Activated T-helper 1 cell treated with anti-CD3 and anti-CD28 coated beads, Interleukin-12 subunit alpha, Interleukin-12 subunit beta, Interleukin-2, Interleukin-4 antibody, amounts not matched to agents 30 ng/mL and 10 ng/mL and 1 ng/mL, durations not matched to agents 14 hours and 24 hours and 36 hours (primary cell): ENCODE measurements around the gene SCGB3A2. TPM values are rescaled to one million over a fixed set of nuclear protein-coding genes. Genes with fewer than 3 reads are reported as not detected.

Source experiments
- DNase-seq: peaks from one replicate; pipeline ENCODE4 v3.0.0; 2021; ENCODE audit warnings: low spot score
- H3K27ac Mint-ChIP-seq: one replicate; pipeline ENCODE4 v1.8.0; 2021; ENCODE audit warnings: mild to moderate bottlenecking, mixed read lengths
- H3K27me3 Mint-ChIP-seq: one replicate; pipeline ENCODE4 v1.8.0; 2022; ENCODE audit warnings: mild to moderate bottlenecking, moderate library complexity, mixed read lengths; ENCODE audit not compliant: insufficient read depth
- H3K36me3 Mint-ChIP-seq: one replicate; pipeline ENCODE4 v1.8.0; 2021; ENCODE audit warnings: low read depth, mixed read lengths
- H3K4me1 Mint-ChIP-seq: one replicate; pipeline ENCODE4 v1.8.0; 2021; ENCODE audit warnings: low read depth, mixed read lengths
- H3K4me3 Mint-ChIP-seq: one replicate; pipeline ENCODE4 v1.8.0; 2021; ENCODE audit warnings: mild to moderate bottlenecking, moderate library complexity, mixed read lengths
- H3K9me3 Mint-ChIP-seq: one replicate; pipeline ENCODE4 v1.8.0; 2021; ENCODE audit warnings: mixed read lengths
- intact Hi-C: fragments of 100-400 bp; cut with micrococcal nuclease; formaldehyde crosslinking; loops from one replicate; pipeline ENCODE4 v1.15.1; 2024
- total RNA-seq: library from RNA; stranded (reverse); gene quantifications from 2 replicates; pipeline ENCODE4 v1.2.3, GENCODE V29; 2022

Gene SCGB3A2
- total RNA-seq, 1 donor from 2014 or later, result not detected

DNA sequence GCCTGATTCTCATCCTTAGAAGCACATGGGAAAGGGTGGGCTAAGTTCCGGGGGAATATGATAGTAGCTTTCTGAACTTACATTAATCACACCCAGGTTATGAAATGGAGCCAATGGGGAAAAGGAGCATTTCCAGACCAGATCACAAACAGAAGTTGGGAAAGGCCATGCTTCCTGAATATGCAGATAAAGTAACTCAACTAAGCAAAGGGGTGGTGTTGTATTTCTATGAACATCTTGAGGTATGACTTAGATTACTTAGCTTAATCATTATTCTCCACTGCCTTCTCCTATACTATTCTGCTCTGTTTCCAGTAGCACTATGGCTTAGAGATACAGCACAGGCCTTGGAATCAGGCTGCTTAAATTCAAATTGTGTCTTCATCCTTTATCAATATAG is 17.4 kb downstream of the SCGB3A2 start:
- H3K36me3 Mint-ChIP-seq, result no peaks in the 10 kb centered on the region
- no peaks in the 10 kb centered on the region for H3K9me3 Mint-ChIP-seq
- DNase-seq, result no peak
- no peak overlapping the region for H3K27ac Mint-ChIP-seq
- intact Hi-C loops, result no loop called here
- no peak overlapping the region for H3K4me3 Mint-ChIP-seq
- no peaks in the 10 kb centered on the region for H3K4me1 Mint-ChIP-seq
- H3K27me3 Mint-ChIP-seq, result no peaks in the 10 kb centered on the region

DNA sequence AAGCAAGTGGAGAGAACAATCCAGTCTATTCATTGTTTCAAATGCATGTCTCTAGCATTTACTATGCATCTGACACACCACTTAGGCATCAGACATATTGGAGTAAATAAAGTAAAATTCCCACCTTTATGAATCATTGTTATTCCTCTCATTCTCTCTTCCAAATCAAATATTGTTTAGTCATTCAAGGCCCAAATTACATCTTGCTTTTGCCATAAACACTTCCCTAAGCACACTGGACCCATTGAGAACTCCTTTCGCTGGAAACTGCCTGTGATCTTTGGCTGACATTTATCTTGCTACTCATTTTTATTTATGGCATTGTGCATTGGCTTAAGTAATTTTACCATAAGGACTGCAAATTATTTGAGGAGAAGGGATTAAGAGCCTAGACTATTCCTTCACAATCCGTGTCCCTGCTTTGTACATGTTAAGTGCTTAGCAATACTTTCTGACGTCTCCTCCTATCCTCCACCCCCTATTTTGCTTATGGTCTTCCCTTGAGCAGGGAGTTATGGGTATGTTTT is 20.4 kb downstream of the SCGB3A2 start:
- no peak for DNase-seq

DNA sequence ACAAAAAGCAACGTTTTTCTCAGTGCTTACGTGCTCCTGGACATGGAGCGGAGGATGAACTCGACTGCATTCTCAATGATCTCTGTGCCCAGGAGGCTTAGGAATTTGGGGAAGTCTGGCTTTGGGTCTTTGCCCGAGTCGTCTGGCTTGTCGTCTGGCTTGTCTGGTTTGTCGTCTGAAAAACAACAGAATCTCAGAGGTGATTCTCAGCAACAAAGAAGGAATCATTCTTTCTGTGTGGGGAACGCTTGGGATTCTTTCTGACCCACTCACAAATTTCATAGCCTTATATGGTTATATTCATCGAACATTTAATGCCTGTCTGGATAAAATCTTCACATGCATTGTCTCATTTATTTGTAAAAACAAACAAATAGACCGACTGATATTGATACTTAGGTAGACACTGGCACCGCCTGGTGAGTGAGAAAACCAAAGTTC is 23.1 kb downstream of the SCGB3A2 start:
- Mint-ChIP-seq H3K4me1 (no peaks in the 10 kb centered on the region), H3K27ac (no peak overlapping the region), H3K27me3 (no peaks in the 10 kb centered on the region), H3K36me3 (no peaks in the 10 kb centered on the region), H3K4me3 (no peak overlapping the region), H3K9me3 (no peaks in the 10 kb centered on the region)
- DNase-seq, result no peak
- intact Hi-C loops, result no loop called here

More for the DNA sequence above, 20.4 kb downstream of the SCGB3A2 start:
- Mint-ChIP-seq H3K27ac (no peak overlapping the region), H3K36me3 (no peaks in the 10 kb centered on the region), H3K4me1 (no peaks in the 10 kb centered on the region), H3K27me3 (no peaks in the 10 kb centered on the region), H3K4me3 (no peak overlapping the region), H3K9me3 (no peaks in the 10 kb centered on the region)
- intact Hi-C loops, result no loop called here

DNA sequence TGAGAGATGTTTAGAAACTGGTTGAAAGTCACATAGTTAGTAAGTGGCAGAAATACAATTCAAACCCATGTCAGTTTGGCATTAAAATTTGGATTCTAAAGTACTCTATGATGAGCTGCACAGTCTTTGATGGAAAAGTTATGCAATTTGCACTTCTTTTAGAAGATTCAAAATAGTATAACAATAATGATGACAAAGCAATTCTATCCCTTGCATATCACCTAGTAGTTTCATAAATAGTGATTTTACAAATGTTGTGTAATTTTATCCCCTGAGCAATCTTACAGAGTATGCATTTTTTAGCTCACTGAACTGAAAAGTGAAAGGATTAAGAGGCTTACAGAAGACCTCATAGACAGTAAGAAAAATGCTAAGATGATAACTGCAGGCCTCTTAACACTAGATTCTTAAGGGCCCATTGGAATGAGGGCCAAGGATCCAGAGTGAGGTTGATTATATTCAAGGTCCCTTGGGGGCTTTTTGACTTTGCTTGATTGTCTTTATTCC is 24.2 kb downstream of the SCGB3A2 start:
- H3K27ac Mint-ChIP-seq, result no peak overlapping the region
- no peak overlapping the region for H3K4me3 Mint-ChIP-seq
- intact Hi-C loops, result no loop called here
- no peak for DNase-seq
- H3K4me1 Mint-ChIP-seq, result no peaks in the 10 kb centered on the region
- H3K36me3 Mint-ChIP-seq, result no peaks in the 10 kb centered on the region
- no peaks in the 10 kb centered on the region for H3K9me3 Mint-ChIP-seq
- peaks cover 1% of the 10 kb centered on the region for H3K27me3 Mint-ChIP-seq

- intact Hi-C loops, result no loop called here
- Mint-ChIP-seq H3K27me3 (peaks cover 1% of the 10 kb centered on the region), H3K27ac (no peak overlapping the region), H3K36me3 (no peaks in the 10 kb centered on the region), H3K4me3 (no peak overlapping the region), H3K4me1 (no peaks in the 10 kb centered on the region), H3K9me3 (no peaks in the 10 kb centered on the region)
- no peak for DNase-seq
Measured at GRCh38 chr5:147904110-147904509, 25.6 kb downstream of the SCGB3A2 start.

GRCh38 chr5:147906326-147907095 is 28.0 kb downstream of the SCGB3A2 start, which contains the start of gene C5orf46:
C5orf46 (minus strand) TSS chr5:147906538; CDS start chr5:147906501, 37 bp downstream.
- no peak for DNase-seq
- Mint-ChIP-seq H3K4me3 (no peak within 1 kb of the TSS), H3K36me3 (no peaks in the 10 kb centered on the region), H3K4me1 (no peaks in the 10 kb centered on the region), H3K9me3 (no peaks in the 10 kb centered on the region), H3K27ac (no peak within 1 kb of the TSS), H3K27me3 (peaks cover 1% of the 10 kb centered on the region)
- intact Hi-C loops, result no loop called here

DNA sequence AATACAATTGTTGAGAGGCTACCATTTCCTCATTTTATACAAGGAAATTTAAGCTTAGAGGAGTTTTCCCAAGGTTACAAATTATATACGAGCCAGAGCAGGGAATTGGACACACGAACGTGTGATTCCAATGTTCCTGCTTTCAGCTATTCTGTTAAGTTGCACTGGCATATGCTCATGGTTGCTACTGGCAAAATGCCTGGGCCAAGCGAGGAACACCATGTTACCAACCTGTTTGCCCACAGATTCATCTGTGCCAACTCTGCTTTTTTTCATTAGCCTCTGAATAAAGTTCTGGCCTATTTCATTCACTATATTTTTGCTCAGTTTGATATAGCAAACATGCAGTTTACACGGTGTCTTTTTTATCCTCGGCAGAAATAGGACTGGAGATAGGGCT is 32.9 kb downstream of the SCGB3A2 start:
- Mint-ChIP-seq H3K27ac (no peak overlapping the region), H3K36me3 (no peaks in the 10 kb centered on the region), H3K4me3 (no peak overlapping the region), H3K4me1 (no peaks in the 10 kb centered on the region), H3K27me3 (peaks cover 1% of the 10 kb centered on the region), H3K9me3 (no peaks in the 10 kb centered on the region)
- intact Hi-C loops, result no loop called here
- DNase-seq, result no peak

DNA sequence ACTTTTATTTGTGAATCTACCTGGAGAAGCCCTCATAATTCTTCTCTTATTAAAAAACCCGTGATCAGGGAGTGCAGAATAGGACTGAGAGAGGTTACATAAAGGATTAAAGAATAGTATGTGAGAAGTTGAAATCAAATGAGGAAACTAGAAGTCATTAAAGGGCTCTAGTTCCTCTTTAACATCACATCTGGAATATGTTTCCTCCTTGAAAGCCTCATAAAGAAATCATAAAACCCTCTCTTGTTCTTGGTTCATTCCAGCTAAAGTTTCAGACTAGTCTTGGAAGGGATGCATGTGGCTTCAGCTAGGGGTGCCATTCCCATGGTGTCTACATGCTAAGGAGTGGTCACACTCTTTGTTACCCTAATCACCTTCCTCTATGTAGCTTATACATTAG is 33.5 kb downstream of the SCGB3A2 start:
- H3K27me3 Mint-ChIP-seq, result no peaks in the 10 kb centered on the region
- no peak overlapping the region for H3K27ac Mint-ChIP-seq
- no peak for DNase-seq
- intact Hi-C loops, result no loop called here
- H3K4me3 Mint-ChIP-seq, result no peak overlapping the region
- no peaks in the 10 kb centered on the region for H3K36me3 Mint-ChIP-seq
- H3K4me1 Mint-ChIP-seq, result no peaks in the 10 kb centered on the region
- H3K9me3 Mint-ChIP-seq, result no peaks in the 10 kb centered on the region

DNA sequence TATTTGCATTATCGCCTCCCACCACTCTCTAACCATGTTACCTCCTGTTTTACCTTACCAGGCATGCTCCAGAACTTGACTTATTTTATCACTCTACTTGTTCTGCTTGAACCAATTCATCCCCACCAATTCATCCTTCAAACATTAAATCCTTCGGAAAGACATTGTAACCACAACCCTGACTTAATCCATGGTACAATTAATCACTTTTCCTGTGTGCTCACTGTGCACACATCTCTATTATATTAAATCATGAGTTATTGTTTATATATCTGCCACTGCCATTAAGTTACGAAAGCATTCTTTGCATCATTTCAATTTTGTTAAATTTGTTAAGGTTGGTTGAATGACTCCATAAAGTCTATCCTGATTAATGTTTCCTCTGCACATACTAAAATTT is 35.3 kb downstream of the SCGB3A2 start:
- H3K27ac Mint-ChIP-seq, result no peak overlapping the region
- H3K36me3 Mint-ChIP-seq, result no peaks in the 10 kb centered on the region
- no peak overlapping the region for H3K4me3 Mint-ChIP-seq
- no peaks in the 10 kb centered on the region for H3K27me3 Mint-ChIP-seq
- no peak for DNase-seq
- intact Hi-C loops, result no loop called here
- no peaks in the 10 kb centered on the region for H3K4me1 Mint-ChIP-seq
- no peaks in the 10 kb centered on the region for H3K9me3 Mint-ChIP-seq

GRCh38 chr5:147918101-147918685 is 39.7 kb downstream of the SCGB3A2 start:
- Mint-ChIP-seq H3K27ac (no peak overlapping the region), H3K27me3 (no peaks in the 10 kb centered on the region), H3K9me3 (no peaks in the 10 kb centered on the region), H3K36me3 (no peaks in the 10 kb centered on the region), H3K4me3 (no peak overlapping the region), H3K4me1 (no peaks in the 10 kb centered on the region)
- DNase-seq, result no peak
- intact Hi-C loops, result no loop called here

- Mint-ChIP-seq H3K27me3 (no peaks in the 10 kb centered on the region), H3K4me3 (no peak overlapping the region), H3K9me3 (no peaks in the 10 kb centered on the region), H3K27ac (no peak overlapping the region), H3K36me3 (no peaks in the 10 kb centered on the region), H3K4me1 (no peaks in the 10 kb centered on the region)
- no peak for DNase-seq
- intact Hi-C loops, result no loop called here
Measured at GRCh38 chr5:147918899-147919298, 40.4 kb downstream of the SCGB3A2 start.

DNA sequence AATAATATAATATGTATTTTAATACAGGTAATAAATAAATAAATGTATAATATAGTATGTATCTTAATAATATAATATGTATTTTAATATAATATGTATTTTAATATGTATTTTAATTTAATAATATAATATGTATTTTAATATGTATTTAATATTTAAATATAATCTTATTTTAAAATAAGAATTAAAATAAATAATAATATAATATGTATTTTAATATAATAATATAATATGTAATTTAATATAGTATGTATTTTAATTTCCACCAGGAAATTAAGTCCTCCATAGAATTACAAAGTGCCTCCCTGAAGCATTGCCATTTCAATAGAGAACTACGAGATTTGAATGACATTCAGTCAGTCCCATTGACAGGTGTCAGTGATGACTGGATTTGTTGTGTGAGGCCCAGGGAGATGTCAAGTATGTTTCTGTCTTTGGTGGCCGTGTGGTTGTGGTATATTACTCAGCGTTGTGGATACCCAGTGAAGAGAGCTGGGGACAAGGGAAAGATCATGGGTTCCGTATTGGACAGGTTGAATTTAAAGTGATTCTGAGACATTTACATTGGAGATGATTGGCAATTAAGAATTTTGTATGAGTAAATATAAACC is 42.0 kb downstream of the SCGB3A2 start:
- Mint-ChIP-seq H3K4me3 (no peak overlapping the region), H3K36me3 (no peaks in the 10 kb centered on the region), H3K27me3 (no peaks in the 10 kb centered on the region), H3K4me1 (no peaks in the 10 kb centered on the region), H3K9me3 (no peaks in the 10 kb centered on the region), H3K27ac (no peak overlapping the region)
- intact Hi-C loops, result no loop called here
- no peak for DNase-seq

- Mint-ChIP-seq H3K27ac (no peak overlapping the region), H3K36me3 (no peaks in the 10 kb centered on the region), H3K9me3 (no peaks in the 10 kb centered on the region), H3K4me1 (no peaks in the 10 kb centered on the region), H3K4me3 (no peak overlapping the region), H3K27me3 (no peaks in the 10 kb centered on the region)
- intact Hi-C loops, result no loop called here
- DNase-seq, result no peak
Measured at GRCh38 chr5:147921136-147921535, 42.6 kb downstream of the SCGB3A2 start.
